Spleen (tissue), 11 donors: ENCODE results near the gene PRKAG1. TPM values are rescaled to one million over a fixed set of nuclear protein-coding genes. Genes with fewer than 3 reads are reported as not detected.

Source experiments
- DNase-seq: peaks from one replicate; pipeline ENCODE4 v3.0.0-alpha.2; 2020
- H3K27ac ChIP-seq, 8 donors: fragments of 200-600 bp; sonication (generic) in 7 of 8; 1 replicate in 4 of 8; 2 replicates in 4 of 8; pipeline versions ENCODE4 v1.5.0 to v1.8.0; 2016 to 2021; ENCODE audit warnings: inconsistent platforms in 4 of 8, mild to moderate bottlenecking in 4 of 8, moderate library complexity in 1 of 8
- H3K27me3 ChIP-seq, 7 donors: fragments of 200-600 bp; sonication (generic) in 6 of 7; replicated peaks in 1 of 7; 1 replicate in 4 of 7; 2 replicates in 3 of 7; pipeline versions ENCODE4 v1.5.0 to v1.8.0; 2016 to 2021; ENCODE audit warnings: inconsistent platforms in 3 of 7, mild to moderate bottlenecking in 1 of 7
- H3K36me3 ChIP-seq, 6 donors: fragments of 200-600 bp; sonication (generic) in 5 of 6; 1 replicate in 4 of 6; 2 replicates in 2 of 6; pipeline versions ENCODE4 v1.5.0 to v1.8.0; 2016 to 2021; ENCODE audit warnings: inconsistent platforms in 2 of 6
- H3K4me1 ChIP-seq, 6 donors: fragments of 200-600 bp; sonication (generic) in 5 of 6; 1 replicate in 3 of 6; 2 replicates in 3 of 6; pipeline versions ENCODE4 v1.5.0 to v1.8.0; 2016 to 2021; ENCODE audit warnings: inconsistent platforms in 3 of 6
- H3K4me3 ChIP-seq, 8 donors: fragments of 200-600 bp; sonication (generic) in 7 of 8; 1 replicate in 4 of 8; 2 replicates in 4 of 8; pipeline versions ENCODE4 v1.5.0 to v1.8.0; 2016 to 2021; ENCODE audit warnings: inconsistent platforms in 4 of 8, mild to moderate bottlenecking in 4 of 8, moderate library complexity in 2 of 8
- H3K9me3 ChIP-seq, 8 donors: fragments of 200-600 bp; sonication (generic) in 7 of 8; 1 replicate in 4 of 8; 2 replicates in 4 of 8; pipeline versions ENCODE4 v1.5.0 to v1.8.0; 2016 to 2021; ENCODE audit warnings: inconsistent platforms in 4 of 8
- CTCF ChIP-seq, 11 experiments: fragments of 200-600 bp in 7 of 11; fragments of 450-650 bp in 4 of 11; sonication (generic) in 4 of 11; IDR thresholded peaks in 8 of 11; conservative IDR thresholded peaks in 3 of 11; 1 replicate in 7 of 11; 2 replicates in 4 of 11; pipeline versions ENCODE4 v1.4.0 to v1.8.0; 2016 to 2021; ENCODE audit warnings: antibody characterized with exemption in 11 of 11, inconsistent platforms in 4 of 11, mild to moderate bottlenecking in 1 of 11
- POLR2A ChIP-seq, 3 donors: fragments of 450-650 bp; IDR thresholded peaks; one replicate each; pipeline ENCODE4 v1.5.1; 2017; ENCODE audit warnings: antibody characterized with exemption in 3 of 3, mild to moderate bottlenecking in 1 of 3
- POLR2AphosphoS5 ChIP-seq, 3 donors: sonication (generic); formaldehyde crosslinking; IDR thresholded peaks; one replicate each; pipeline ENCODE4 v1.5.1; 2017; ENCODE audit warnings: antibody characterized with exemption in 3 of 3
- whole genome bisulfite sequencing, 5 donors: extraction: QIAGEN DNeasy Blood & Tissue Kit in 3 of 5; methylation state at CpG; one replicate each; pipeline versions ENCODE4 v1.1.5 to v1.1.7; 2013 to 2018; 5-methylcytosine and 5-hydroxymethylcytosine counted together
- intact Hi-C: fragments of 100-400 bp; cut with DNase I; formaldehyde crosslinking; loops from one replicate; pipeline ENCODE4 v1.15.0; 2023; ENCODE audit warnings: low total_unique reads
- polyA plus RNA-seq, 3 donors: library from polyadenylated mRNA; stranded (reverse); fragments of 200-250 nt; gene quantifications; one replicate each; pipeline ENCODE4 v1.2.1, GENCODE V29; 2013
- total RNA-seq, 7 donors: library from RNA; depleted of rRNA in 3 of 7; stranded (reverse); fragments of >200 nt in 3 of 7; fragmentation: NEBNext Ultra II Directional in 4 of 7; extraction: Animal tissue kit (Norgen Biotek cat#: 25700) in 4 of 7; gene quantifications; one replicate each; pipeline versions ENCODE4 v1.1.0 to v1.2.1, GENCODE V29; 2016 to 2021
- donor health status: healthy with polysubstance abuse.
- donor health status: DM: no; HTN: no; CAD: no; lungs with moderate emphysema.
- donor health status: DM: no; HTN: no; CAD: no.
- donor health status: Bipolar disorder and iron deficiency.
- donor health status: healthy.
- donor health status: DM: no; HTN: no; CAD: no.
- donor health status: DM: yes; HTN: yes; CAD: no.

Gene PRKAG1
- total and polyA plus RNA-seq, 10 donors: 34.1 to 47.2 (median 43.1) TPM

GRCh38 chr12:48972213-48972951 is 46.2 kb downstream of the PRKAG1 start:
- DNase-seq: no peak
- H3K9me3 ChIP-seq: no peaks in the 10 kb centered on the region
- TF ChIP-seq POLR2AphosphoS5 (IDR thresholded peaks at IDR 0.05): no peak
- TF ChIP-seq CTCF (IDR thresholded peaks at IDR 0.05 in 8 of 11, conservative IDR thresholded peaks at IDR 0.05 in 3 of 11): no peak
- TF ChIP-seq POLR2A (IDR thresholded peaks at IDR 0.05): no peak
- WGBS, 5 donors: 6 to 14% (median 7%) methylated on average over 16 to 23 of the region's 23 CpGs
- no peaks in the 10 kb centered on the region for H3K36me3 ChIP-seq
- H3K27me3 ChIP-seq: peaks cover 9 to 85% (median 61%) of the 10 kb centered on the region in 7 donors
- peak overlapping the region in 1 of 8 donors; percentile 53 for H3K4me3 ChIP-seq
- intact Hi-C loops: no loop called here
- peaks cover 9 to 54% (median 39%) of the 10 kb centered on the region in 6 donors for H3K4me1 ChIP-seq
- no peak overlapping the region for H3K27ac ChIP-seq

GRCh38 chr12:48970702-48971334 is 47.8 kb downstream of the PRKAG1 start:
- no peak overlapping the region for H3K27ac ChIP-seq
- peaks cover 9 to 56% (median 38%) of the 10 kb centered on the region in 6 donors for H3K4me1 ChIP-seq
- TF ChIP-seq POLR2AphosphoS5 (IDR thresholded peaks at IDR 0.05) (no peak), CTCF (IDR thresholded peaks at IDR 0.05 in 8 of 11, conservative IDR thresholded peaks at IDR 0.05 in 3 of 11) (no peak), POLR2A (IDR thresholded peaks at IDR 0.05) (no peak)
- no peak for DNase-seq
- WGBS, 5 donors: 30 to 36% (median 32%) methylated on average over 10 of the region's 10 CpGs
- H3K36me3 ChIP-seq: no peaks in the 10 kb centered on the region
- intact Hi-C loops: no loop called here
- H3K4me3 ChIP-seq: peak overlapping the region in 1 of 8 donors; percentile 55
- H3K27me3 ChIP-seq: peaks cover 9 to 69% (median 54%) of the 10 kb centered on the region in 7 donors
- H3K9me3 ChIP-seq: no peaks in the 10 kb centered on the region

GRCh38 chr12:48969833-48970701 is 48.5 kb downstream of the PRKAG1 start:
- peak overlapping the region in 6 of 8 donors; percentile 9 to 55 (median 18) for H3K4me3 ChIP-seq
- peaks cover 9 to 62% (median 54%) of the 10 kb centered on the region in 7 donors for H3K27me3 ChIP-seq
- 5 to 13% (median 8%) methylated on average over 39 to 77 of the region's 77 CpGs for WGBS, 5 donors
- peaks cover 9 to 56% (median 38%) of the 10 kb centered on the region in 6 donors for H3K4me1 ChIP-seq
- H3K27ac ChIP-seq: no peak overlapping the region
- DNase-seq: no peak
- intact Hi-C loops: no loop called here
- H3K36me3 ChIP-seq: no peaks in the 10 kb centered on the region
- no peaks in the 10 kb centered on the region for H3K9me3 ChIP-seq
- TF ChIP-seq CTCF (IDR thresholded peaks at IDR 0.05 in 8 of 11, conservative IDR thresholded peaks at IDR 0.05 in 3 of 11) (no peak), POLR2AphosphoS5 (IDR thresholded peaks at IDR 0.05) (peak in 1 of 3 donors; percentile 38), POLR2A (IDR thresholded peaks at IDR 0.05) (no peak)
